HG02588 (cell line): ENCODE data around the gene FGF12.

Experiments used
- ATAC-seq: cut with Tn5 transposase; IDR thresholded peaks from one replicate; pipeline ENCODE4 v1.9.1; 2021; ENCODE audit warnings: mild to moderate bottlenecking, moderate library complexity; ENCODE audit not compliant: unreplicated experiment

The FGF12 gene

DNA sequence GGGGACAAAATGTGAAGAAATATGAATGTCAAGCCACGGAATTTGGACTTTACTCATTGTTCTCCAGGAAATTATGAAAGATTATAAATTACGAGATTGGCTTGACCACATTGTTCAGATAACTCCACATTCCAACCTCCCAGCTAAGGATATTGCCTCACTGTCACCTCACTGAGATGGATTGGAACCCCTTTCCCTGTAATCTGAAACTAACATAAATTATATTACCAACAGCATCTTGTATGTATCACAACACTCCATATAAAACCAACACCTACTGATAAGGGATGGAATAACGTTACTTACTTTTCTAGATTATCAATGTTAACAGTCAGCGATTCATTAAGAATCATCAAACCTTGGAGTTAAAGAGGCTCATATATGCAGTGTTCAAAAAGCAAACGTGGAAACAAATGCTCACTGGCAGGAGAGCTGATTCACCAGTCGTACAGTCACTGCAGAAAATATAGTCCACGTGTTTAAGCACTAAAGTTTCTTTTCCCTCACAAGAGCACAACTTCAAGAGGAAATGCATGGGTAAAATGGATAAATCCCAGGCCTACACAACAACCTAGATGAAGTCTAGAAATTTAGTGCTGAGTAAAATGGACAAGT is 451.5 kb downstream of the FGF12 start:
- ATAC-seq = no peak

DNA sequence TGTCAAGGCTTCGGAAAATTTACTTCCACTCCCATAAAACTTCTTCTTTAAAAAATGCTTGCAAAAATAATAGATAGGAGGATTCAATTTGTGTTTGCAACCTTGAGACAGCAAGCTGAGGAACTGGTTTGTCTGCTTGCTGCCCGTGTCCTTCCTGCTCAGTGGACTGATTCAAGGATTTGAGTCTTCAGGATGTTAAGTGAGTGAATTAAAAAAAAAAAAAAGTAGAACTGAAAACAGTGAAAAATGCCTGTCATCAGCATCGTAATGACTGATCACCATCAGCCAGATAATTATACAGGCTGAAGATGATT is 453.7 kb downstream of the FGF12 start:
- ATAC-seq = no peak

GRCh38 chr3:192273001-192273696 is 454.2 kb downstream of the FGF12 start:
- ATAC-seq = no peak

- ATAC-seq = no peak
Observed at GRCh38 chr3:192262001-192262400, 465.3 kb downstream of the FGF12 start.

- no peak for ATAC-seq
Observed at GRCh38 chr3:192261135-192261534, 466.2 kb downstream of the FGF12 start.

DNA sequence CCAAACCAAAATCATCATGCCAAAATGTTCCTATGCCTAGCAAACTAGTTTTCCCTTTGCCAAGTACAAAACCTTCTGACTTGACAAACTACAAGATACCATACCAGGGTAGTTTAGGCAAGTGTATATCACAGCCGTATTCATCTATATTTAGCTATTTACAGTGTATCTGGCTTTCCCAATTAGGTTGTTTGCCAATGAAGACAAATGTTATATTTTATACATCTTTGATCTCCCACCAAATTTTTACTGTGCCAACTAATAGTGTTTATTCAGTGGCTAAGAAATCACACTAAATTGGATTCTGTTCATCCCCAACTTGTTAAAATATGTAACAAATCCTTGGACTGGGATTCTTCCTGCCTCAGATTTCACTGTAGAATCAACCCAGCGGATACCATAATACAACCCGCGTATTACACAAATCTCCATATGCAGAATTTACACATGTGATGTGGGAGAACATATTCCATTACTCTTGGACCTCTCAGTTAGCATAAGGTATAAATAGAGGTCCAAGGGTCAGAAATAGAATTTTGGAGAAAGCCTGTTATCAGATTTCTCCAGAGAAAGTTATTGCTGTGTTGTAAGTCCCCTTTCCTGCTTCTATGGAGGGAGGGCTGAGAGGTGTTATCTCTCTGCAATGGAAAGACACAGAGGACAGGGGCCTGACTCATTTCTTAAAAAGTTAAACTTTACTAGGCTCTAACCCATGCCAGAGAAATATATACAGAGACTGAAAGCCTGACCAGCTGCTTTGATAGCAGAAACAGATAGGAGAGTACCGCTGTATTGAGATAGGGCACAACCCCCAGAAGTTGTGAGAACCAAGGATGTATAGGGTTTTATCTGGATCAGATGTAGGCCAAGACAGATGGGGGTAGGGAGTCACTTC is 467.0 kb downstream of the FGF12 start:
- ATAC-seq = no peak

DNA sequence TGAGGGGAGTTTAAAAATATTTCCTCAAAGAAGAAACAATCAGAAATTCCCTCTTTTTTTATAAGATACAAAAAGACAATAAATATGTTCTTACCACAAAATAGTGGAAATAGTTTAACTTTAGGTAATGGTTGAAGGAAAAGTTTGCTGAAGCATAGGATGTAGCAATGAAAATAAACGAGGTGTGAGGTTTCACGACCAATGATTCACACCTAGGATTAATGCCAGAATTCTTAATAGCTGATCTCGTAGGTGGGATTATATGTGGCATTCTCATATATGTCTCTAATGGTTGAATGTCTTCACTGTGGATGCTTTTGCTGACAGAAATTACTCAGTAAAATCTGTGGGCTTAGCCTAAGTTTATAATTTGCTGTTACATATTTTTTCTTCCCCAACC is 467.7 kb downstream of the FGF12 start:
- ATAC-seq = no peak

- no peak for ATAC-seq
Observed at GRCh38 chr3:192258721-192259120, 468.6 kb downstream of the FGF12 start.

GRCh38 chr3:192255839-192256238 is 471.5 kb downstream of the FGF12 start:
- ATAC-seq = no peak

DNA sequence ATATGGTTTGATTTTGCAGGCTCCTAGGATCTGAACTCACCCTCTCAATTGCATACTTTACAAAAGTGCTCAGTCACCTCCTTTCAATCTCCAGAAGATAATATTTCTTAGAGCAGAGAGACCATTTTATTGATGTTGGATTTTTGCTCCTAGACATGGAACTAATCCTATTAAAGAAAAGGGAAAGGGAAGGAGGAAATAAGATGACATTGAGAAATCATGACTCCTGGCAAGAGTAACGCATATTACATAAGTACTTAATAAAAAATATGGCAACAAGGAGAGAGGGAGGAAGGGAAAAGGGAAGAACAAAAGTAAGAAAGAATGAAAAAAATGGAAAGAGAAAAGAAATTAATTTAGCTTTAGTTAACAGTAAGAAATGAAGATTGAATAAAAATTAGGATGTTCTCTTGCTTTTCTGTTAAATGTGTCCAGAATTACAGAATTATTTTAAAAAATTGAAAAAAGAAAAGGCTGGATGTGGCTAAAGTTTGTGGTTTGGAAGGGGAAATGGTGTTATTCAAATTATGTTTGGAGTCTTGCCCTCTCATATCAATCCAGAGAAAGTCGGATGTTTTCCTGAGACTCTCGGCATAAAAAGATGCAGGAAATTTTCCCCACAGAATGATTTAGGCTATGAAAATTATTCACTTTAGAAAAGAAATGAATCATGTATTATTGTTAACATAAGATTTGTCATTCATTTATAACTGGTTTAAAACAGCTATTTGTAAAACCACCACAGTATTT is 474.0 kb downstream of the FGF12 start:
- no peak for ATAC-seq

DNA sequence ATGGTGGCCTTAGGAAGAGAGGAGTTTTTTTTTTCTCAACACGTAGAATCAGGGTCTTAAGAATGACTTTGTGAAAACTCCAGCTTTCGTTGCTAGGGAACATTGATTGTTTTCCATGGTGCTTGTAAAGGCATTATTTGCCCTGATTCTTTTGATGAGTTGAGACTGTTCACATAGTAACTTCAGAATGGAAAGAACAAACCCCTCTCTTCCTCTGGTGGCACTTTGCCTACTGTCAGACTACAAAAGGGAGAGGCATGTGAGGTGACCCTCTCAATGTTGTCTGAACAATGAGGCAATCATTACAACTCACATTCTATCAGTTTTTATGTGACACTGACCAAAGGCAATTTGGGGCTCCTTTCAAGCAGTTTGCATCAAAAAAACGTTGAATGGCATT is 477.8 kb downstream of the FGF12 start:
- ATAC-seq = no peak

DNA sequence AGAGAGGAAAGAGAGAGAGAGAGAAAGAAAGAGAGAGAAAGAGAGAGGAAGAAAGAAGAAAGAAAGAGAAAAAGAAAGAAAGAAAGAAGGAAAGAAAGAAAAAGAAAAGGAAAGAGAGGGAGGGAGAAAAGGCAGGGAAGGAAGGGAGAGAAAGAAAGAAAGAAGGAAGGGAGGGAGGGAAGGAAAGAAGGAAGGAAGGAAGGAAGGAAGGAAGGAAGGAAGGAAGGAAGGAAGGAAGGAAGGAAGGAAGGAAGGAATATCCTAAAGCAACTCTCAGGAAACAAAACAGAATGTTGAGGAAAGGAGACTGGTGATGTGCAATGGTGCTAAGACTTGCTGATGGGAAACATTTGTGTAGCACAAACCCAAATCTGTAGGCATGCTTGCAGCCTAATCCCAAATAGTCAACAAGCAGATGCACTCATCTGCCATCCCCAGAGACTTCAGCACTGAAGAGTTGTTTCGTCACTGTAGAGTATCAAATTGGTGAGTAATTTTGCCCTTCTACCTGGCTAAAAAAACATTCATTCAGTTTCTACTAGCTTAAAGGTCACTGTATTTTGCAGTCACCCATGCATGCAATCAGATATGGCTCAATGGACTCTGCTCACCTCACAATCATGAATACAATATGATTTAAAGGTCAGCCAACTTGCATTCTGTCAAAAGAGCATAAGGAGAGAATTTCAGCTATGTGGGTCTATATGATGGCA is 480.3 kb downstream of the FGF12 start:
- no peak for ATAC-seq

DNA sequence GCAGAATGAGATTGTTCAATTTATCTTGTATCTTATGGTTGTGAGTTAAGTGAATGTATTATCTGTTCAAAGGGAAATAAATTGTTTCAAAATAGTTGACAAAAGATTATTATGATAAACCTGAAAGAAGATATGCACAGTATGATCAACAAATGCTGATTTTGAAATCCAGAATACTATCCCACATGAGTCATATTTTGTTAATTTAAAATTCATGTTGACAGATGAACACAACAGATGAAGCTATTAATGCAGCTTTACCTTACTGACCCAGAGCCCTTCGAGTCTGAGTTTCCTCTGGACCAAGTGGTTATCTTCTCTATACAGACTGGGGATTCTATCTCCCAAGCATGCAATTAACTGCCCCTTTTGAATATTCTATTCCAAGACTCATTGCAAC is 482.8 kb downstream of the FGF12 start:
- no peak for ATAC-seq

GRCh38 chr3:192239956-192240355 is 487.4 kb downstream of the FGF12 start:
- ATAC-seq = no peak

DNA sequence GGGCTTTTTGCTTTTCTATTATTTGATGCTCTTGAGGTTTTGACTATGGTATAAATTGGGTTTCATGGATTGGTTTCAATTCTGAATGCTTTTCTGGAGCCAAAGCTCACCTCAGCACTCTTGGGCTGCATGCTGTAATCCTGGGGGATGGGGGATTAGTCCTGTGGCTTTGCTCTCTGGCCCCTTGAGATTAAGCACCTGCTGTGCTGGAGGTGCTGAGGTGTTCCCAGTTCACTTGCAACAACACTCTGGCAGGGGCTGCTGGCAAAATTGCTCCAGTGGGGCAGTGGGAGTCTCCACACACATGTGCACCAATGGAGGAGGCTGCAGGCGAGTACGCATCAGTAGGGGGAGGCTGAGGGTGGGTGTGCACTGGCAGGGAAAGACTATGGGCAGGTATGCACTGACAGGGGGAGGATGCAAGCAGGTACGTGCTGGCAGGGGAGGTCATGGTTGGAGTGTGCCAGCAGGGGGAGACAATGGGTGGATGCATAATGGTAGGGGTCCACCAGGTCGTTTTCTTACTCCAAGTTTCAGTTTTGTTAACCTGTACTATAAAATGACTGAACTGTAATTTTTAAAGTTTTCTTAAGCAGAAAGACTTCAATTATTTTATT is 489.2 kb downstream of the FGF12 start:
- no peak for ATAC-seq

DNA sequence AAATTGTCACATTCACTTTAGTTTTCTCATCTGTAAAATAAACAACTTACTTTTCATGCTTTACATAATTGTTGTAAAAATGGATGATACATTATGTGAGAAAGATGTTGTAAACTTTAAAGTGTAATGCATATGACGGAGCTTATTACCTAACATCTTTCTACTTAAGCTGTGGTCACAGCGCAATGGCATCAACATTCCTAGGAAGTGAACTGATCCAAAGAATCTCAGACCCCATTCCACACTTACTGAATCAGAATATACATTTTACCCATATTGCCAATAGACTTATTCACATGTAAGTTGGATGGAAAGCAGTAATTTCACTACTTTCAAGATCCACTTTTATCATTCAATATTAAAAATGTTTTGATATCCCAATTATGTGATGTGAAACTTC is 497.5 kb downstream of the FGF12 start:
- ATAC-seq = no peak

DNA sequence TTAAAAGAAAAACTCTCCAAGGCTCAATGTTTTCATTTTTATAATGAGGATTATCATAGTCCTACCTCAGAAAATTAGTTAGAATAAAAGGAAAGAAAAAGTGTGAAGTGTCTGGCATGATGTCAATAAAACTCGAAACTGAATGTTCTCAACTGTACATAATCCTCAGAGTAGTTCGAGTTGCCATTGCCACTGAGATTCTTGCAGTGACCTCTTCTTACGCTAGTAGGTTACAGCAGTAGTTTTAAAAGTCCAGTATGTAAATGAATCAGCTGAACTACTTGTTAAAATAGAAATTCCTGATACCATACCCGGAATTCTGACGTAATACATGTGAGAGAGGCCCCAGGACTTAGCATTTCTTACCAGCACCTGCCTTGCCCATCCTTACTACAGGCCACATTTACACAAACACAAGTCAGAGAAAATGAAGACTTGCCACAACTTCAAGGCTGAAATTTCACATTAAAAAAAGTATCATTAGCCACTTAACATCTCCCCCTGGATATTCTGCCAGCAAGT is 502.6 kb downstream of the FGF12 start:
- ATAC-seq = no peak

DNA sequence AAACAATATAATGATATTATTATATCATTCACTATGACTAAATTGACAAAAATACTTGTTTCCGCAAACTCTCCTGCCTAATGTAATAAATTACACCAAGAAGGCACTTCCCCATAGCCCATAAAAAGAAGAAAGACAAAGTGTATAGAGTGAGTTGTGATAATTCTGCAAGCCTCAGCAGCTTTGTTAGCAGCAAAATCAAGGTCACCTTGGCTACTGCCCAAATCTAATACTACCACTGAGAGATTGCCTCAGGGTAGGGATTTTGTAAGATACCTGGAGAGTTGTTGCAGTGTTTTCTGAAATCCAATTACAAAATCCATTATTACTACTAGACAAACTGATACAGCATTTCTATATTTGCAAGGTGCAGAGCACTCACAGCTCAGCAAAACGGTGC is 503.5 kb downstream of the FGF12 start:
- ATAC-seq = no peak

- ATAC-seq = no peak
Observed at GRCh38 chr3:192220915-192221314, 506.4 kb downstream of the FGF12 start.

- no peak for ATAC-seq
Observed at GRCh38 chr3:192219926-192220325, 507.4 kb downstream of the FGF12 start.
